Liver (tissue), 3 donors: Measurements from ENCODE around the gene CXXC4.

ENCODE experiments used
- JUND ChIP-seq, 2 donors: IDR thresholded peaks; 2 replicates each; pipeline ENCODE4 v1.6.1; 2016; ENCODE audit warnings: antibody characterized with exemption in 2 of 2
- REST ChIP-seq: IDR thresholded peaks from 2 replicates; pipeline ENCODE4 v1.6.1; 2016; ENCODE audit warnings: antibody characterized with exemption, mild to moderate bottlenecking
- YY1 ChIP-seq: IDR thresholded peaks from 2 replicates; pipeline ENCODE4 v1.6.1; 2016; ENCODE audit warnings: antibody characterized with exemption, mild to moderate bottlenecking
- TF ChIP-seq, protein P1 (sequence below): fragments of 150-350 bp; IDR thresholded peaks from 2 replicates; pipeline ENCODE4 v1.5.1; 2017; ENCODE audit warnings: improper control_type of control experiment, low read depth, low read length; ENCODE audit not compliant: missing input control
- TF ChIP-seq, protein P2 (sequence below): IDR thresholded peaks from 2 replicates; pipeline ENCODE4 v1.6.1; 2016; ENCODE audit warnings: antibody characterized with exemption
- donor health status: healthy.
- donor health status: healthy.

- TF ChIP-seq, protein P1, sequence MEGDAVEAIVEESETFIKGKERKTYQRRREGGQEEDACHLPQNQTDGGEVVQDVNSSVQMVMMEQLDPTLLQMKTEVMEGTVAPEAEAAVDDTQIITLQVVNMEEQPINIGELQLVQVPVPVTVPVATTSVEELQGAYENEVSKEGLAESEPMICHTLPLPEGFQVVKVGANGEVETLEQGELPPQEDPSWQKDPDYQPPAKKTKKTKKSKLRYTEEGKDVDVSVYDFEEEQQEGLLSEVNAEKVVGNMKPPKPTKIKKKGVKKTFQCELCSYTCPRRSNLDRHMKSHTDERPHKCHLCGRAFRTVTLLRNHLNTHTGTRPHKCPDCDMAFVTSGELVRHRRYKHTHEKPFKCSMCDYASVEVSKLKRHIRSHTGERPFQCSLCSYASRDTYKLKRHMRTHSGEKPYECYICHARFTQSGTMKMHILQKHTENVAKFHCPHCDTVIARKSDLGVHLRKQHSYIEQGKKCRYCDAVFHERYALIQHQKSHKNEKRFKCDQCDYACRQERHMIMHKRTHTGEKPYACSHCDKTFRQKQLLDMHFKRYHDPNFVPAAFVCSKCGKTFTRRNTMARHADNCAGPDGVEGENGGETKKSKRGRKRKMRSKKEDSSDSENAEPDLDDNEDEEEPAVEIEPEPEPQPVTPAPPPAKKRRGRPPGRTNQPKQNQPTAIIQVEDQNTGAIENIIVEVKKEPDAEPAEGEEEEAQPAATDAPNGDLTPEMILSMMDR, result no peak
- TF ChIP-seq YY1, result no peak
- TF ChIP-seq, protein P2, sequence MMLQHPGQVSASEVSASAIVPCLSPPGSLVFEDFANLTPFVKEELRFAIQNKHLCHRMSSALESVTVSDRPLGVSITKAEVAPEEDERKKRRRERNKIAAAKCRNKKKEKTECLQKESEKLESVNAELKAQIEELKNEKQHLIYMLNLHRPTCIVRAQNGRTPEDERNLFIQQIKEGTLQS, result no peak
- TF ChIP-seq REST, result no peak
- no peak for TF ChIP-seq JUND (IDR thresholded peaks at IDR 0.05)
Measured at GRCh38 chr4:104507112-104507511, 12.4 kb upstream of the CXXC4 start.
